NCI-H146 treated with DMSO at 0.1 percent for 48 hours (cell line): ENCODE data around the gene SOAT1.
"Not testable (repeated sequence)": the region's sequence is repeated elsewhere in the genome, so short reads cannot be mapped to it uniquely, and the experiment has no call there.

Source experiments
- DNase-seq: peaks from one replicate; lab custom pipeline; 2025; ENCODE audit not compliant: unreplicated experiment; lab: John Stamatoyannopoulos, UW

Gene SOAT1

GRCh38 chr1:179293340-179294327, at the start of gene SOAT1:
SOAT1 (plus strand) TSS chr1:179293797; CDS start chr1:179302685, 8,888 bp downstream.
- DNase-seq = peak; percentile 83

DNA sequence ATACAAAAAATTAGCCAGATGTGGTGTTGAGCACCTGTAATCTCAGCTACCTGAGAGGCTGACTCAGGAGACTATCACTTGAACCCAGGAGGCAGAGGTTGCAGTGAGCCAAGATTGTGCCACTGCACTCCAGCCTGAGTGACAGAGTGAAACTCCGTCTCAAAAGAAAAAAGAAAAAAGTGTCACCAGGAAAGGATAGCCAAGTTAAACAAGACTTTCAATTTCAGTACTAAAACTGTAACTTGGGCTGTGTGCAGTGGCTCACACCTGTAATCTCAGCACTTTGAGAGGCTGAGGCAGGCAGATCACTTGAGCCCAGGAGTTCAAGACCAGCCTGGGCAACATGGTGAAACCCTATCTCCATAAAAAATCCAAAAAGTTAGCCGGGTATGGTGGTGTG, 48.2 kb upstream of the SOAT1 start:
- DNase-seq = not testable (repeated sequence)

DNA sequence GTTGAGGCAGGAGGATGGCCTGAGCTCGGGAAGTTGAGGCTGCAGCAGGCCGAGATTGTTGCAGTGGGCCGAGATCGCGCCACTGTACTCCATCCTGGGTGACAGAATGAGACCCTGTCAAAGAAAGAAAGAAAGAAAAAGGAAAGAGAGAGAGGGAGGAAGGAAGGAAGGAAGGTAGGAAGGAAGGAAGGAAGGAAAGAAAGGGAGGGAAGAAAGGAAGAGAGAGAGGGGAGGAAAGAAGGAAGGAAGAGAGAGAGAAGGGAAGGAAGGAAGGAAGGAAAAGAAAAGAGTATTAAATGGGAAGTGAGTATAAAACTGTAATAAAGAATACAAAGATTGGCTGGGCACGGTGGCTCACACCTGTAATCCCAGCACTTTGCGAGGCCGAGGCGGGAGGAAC, 45.7 kb upstream of the SOAT1 start:
- no peak for DNase-seq

- DNase-seq = peak; percentile 31
Observed at GRCh38 chr1:179251675-179252074, 41.9 kb upstream of the SOAT1 start.

DNA sequence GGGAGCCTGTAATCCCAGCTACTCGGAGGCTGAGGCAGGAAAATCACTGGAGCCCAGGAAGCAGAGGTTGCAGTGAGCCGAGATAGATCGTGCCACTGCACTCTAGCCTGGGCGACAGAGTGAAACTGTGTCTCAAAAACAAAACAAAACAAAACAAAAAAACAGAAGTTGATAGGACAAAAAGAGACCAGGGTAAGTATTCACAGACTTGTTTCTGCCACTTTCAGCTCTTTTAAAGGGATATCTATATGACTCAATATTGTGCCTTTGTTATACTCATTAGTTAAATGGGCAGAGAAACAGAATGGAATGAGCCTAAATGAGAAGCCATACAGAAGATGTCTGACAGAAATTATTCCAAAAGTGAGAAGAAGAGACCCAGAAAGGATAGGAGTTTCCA, 41.0 kb upstream of the SOAT1 start:
- DNase-seq = no peak

DNA sequence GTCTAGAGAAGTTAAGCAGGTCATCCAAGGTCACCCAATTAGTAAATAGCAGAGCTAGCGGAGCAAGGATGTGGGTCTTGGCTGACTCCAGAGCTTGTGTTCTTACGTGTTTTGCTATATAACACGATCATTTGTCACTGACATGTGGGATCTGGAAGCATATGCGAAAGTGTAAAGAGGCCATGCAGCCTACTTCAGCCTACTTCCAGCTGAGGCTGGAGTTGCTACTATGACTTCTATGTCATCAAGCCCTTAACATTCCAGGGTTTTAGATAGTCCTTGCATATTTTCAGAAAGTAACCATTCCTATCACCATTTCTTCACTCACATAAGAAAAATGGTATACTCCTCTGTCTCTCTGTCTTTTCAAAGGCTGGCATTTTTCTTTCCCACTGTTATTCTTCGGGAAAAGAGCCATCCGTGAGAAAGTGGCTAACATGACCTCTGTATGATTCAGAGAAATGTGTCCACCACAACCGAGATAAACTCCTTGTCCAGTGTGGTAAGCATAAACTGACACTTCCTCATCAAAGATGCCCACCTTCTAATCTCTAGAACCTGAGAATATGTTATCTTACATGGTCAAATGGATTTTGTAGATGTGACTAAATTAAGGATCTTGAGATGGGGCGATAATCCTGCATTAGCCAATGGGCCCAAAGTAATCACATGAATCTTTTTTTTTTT, 40.2 kb upstream of the SOAT1 start:
- DNase-seq = no peak

DNA sequence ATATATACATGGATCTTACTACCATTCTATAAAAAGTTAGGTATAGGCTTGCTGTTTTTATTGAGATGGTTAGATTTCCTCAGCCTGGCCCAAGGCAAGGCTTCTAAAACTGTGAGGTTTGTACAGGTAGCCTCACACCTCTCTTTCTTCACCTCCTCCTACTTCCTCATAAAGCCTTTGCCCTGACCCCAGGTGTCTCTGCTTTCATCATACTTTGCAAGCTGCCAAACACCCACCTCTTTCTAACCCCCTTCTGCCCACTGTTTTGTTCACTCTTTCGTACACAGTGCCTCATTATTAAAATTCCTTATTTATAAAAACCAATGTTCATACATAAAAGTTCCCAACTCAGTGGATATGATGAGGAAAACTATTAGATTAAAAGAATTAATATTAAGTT, 31.4 kb upstream of the SOAT1 start:
- DNase-seq = no peak

- no peak for DNase-seq
Observed at GRCh38 chr1:179263121-179263520, 30.5 kb upstream of the SOAT1 start.

DNA sequence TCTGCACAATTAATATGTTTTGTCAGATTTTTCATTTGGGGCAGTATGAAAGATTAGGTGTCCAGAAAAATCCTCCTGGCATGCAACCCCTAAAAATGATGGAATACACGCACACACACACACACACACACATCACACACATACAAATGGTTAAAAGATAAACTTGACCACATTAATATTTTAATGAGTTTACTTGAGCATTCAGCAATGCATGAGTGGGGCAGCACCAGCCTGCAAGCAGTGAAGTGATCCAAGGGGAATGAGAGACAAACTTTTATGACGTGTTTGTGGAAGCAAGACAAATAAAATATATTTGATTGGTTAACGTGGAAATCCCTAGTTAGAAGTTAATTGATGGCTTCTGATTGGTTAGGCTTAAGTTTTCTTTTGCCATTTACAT, 29.1 kb upstream of the SOAT1 start:
- no peak for DNase-seq

- no peak for DNase-seq
Observed at GRCh38 chr1:179269071-179269470, 24.5 kb upstream of the SOAT1 start.

DNA sequence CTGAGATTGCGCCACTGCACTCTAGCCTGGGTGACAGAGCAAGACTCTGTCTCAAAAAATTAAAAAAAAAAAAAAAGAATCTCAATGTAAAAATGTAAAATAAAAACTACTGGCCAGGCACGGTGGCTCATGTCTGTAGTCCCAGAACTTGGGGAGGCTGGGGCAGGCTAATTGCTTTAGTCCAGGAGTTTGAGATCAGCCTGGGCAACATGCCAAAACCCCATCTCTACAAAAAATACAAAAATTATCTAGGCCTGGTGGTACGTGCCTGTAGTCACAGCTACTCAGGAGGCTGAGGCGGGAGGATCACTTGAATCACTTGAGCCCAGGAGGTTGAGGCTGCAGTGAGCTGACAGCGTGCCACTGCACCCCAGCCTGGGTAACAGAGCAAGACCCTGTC, 19.2 kb upstream of the SOAT1 start:
- DNase-seq = not testable (repeated sequence)

DNA sequence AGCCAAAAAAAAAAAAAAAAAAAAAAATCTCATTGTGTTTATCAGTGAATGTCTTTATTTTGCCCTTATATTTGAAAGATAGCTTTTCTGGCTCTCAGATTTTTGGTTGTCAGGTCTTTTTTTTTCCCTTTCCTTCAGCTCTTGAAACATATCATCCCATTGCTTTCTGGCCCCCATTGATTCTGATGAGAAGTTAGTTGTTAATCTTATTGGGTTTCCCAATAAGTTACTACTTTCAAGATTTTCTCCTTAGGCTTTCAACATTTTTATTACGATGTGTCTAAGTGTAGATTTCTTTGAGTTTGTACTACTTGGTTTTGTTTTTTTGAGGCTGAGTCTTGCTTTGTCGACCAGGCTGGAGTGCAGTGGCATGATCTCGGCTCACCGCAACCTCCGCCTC, 14.7 kb upstream of the SOAT1 start:
- no peak for DNase-seq

DNA sequence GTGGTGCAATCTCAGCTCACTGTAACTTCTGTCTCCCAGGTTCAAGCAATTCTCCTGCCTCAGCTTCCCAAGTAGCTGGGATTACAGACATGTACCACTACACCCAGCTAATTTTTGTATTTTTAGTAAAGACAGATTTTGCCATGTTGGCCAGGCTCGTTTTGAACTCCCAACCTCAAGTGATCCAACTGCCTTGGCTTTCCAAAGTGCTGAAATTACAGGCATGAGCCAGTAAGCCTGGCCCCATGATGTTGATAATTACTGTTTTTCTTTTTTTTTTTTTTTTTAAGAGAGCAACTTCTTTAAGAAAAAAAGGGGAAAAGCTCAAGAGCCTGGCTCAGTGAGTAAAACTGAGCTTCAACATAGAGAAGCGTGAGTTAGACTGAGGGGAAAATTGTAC, 9.6 kb upstream of the SOAT1 start:
- DNase-seq = no peak

GRCh38 chr1:179287946-179288345, 5.7 kb upstream of the SOAT1 start:
- no peak for DNase-seq

- no peak for DNase-seq
Observed at GRCh38 chr1:179288977-179289376, 4.6 kb upstream of the SOAT1 start.

- DNase-seq = no peak
Observed at GRCh38 chr1:179295164-179295755, 1.7 kb downstream of the SOAT1 start.

DNA sequence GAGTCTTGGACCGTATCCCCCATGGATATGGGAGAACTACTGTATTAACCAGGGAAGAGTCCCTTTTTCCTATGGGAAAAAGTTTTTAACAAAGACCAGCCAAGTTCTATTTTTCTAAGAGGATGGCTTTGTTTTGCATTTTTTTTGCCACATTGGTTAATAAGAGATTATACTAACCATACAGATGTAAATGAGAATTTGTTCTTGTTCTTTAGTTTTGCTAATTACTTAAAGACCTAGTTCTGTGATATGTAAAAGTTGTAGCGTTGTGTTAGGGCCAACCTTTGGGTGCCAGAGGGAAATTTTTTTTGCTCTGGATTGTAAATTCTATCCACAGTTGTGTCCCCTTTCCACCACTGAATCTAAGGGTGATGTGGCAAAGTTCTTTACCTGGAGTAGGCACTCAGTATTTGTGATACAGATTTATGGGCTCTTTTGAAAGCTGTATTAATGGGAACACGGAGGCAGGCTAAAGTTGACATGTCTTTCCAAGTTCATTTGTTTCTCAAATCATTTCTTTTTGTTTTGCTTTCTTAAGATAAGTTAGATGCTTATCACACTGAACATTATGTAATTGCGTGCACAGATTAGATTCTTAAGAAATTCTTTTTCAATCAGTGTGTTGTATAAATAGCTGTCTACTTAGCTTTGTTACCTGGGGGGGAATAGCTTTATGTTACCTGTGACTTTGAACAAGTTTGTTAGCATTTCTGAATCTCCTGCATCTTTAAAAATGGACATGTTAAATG, 2.9 kb downstream of the SOAT1 start:
- no peak for DNase-seq

DNA sequence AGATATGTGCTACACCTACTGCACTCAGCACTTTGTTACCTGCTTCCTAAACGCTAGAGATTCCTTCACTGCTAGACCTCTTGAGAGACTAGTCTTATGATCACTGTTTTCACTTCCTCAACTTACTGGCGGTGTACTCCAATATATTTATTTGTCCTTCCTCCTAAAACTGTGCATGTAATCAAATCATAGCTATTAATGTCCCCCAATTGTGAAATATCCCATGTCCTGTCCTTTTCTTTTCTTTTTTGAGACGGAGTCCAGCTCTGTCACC, 3.4 kb downstream of the SOAT1 start:
- DNase-seq = no peak

DNA sequence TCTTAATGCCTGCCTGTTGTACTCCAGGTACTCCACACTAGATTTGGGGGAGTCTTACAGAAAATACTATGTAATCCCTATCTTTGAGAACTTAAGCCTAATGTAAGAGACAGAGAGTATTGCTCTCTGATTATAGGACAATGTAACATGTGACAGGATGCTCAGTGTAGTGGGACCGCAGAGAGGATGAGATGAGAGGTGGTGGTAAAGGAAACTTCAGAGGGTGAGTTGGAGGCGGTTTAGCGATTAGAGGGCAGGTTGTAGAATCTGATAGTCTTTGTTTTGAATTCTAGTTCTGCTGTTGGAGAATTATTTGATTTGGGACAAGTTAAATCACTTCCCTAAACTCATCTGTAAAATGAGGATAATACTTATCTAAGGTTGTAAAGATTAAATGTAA, 5.4 kb downstream of the SOAT1 start:
- no peak for DNase-seq

- no peak for DNase-seq
Observed at GRCh38 chr1:179300112-179300511, 6.5 kb downstream of the SOAT1 start.

DNA sequence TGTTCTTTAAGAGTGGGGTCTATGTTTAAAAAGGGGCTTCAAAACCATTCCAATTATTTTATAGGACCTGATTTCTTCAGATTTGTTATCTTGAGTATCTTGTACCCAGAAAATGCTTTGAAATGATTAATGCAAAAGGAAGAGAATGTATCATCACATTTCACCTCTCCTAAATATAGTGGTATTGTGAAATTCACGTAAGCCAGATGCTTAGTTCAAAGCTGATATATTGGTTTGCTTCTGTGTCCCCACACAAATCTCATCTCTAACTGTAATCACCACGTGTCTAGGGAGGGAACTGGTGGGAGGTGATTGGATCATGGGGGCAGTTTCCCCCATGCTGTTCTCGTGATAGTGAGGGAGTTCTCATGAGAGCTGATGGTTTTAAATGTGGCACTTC, 8.5 kb downstream of the SOAT1 start:
- DNase-seq = no peak
